ENCODE results near the gene RORC. TPM values are rescaled to one million over a fixed set of nuclear protein-coding genes. Genes with fewer than 3 reads are reported as not detected.

Gene RORC
- total and polyA plus RNA-seq, 7 donors: 0.27 to 18.0 (median 3.9) TPM; not detected in 1

DNA sequence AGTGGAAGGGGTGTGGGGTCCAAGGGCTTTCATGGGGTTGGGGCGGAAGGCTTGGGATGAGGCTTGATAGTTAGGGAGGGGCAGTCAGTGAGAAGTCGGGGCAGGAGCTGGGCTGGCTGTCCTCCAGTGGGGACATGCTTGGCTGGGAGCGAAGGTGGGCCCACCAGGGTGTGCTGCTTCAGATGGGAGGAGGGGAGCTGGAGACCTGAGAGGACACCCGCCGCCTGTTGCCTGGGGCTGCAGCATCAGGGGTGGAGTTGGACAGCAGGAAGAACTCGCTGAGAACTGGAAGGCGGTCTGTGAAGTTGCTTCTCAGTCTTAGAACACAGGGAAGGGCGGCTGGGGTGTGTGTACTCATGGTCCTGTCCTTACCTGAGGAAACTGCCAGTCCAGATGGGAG, 20.3 kb upstream of the RORC start:
- TF ChIP-seq, protein P1, sequence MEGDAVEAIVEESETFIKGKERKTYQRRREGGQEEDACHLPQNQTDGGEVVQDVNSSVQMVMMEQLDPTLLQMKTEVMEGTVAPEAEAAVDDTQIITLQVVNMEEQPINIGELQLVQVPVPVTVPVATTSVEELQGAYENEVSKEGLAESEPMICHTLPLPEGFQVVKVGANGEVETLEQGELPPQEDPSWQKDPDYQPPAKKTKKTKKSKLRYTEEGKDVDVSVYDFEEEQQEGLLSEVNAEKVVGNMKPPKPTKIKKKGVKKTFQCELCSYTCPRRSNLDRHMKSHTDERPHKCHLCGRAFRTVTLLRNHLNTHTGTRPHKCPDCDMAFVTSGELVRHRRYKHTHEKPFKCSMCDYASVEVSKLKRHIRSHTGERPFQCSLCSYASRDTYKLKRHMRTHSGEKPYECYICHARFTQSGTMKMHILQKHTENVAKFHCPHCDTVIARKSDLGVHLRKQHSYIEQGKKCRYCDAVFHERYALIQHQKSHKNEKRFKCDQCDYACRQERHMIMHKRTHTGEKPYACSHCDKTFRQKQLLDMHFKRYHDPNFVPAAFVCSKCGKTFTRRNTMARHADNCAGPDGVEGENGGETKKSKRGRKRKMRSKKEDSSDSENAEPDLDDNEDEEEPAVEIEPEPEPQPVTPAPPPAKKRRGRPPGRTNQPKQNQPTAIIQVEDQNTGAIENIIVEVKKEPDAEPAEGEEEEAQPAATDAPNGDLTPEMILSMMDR (IDR thresholded peaks at IDR 0.05): no peak
- no peak for TF ChIP-seq EP300 (IDR thresholded peaks at IDR 0.05)
- Histone ChIP-seq H3K9me3 (no peaks in the 10 kb centered on the region), H3K27me3 (peaks cover 0 to 24% (median 6%) of the 10 kb centered on the region in 3 donors), H3K36me3 (no peaks in the 10 kb centered on the region), H3K27ac (no peak overlapping the region), H3K4me3 (no peak overlapping the region), H3K4me1 (no peaks in the 10 kb centered on the region)
- intact Hi-C loops (cut with DNase I): no loop called here
- no peak for DNase-seq
- 84 to 85% methylated on average over 8 of the region's 8 CpGs for WGBS, 2 donors

DNA sequence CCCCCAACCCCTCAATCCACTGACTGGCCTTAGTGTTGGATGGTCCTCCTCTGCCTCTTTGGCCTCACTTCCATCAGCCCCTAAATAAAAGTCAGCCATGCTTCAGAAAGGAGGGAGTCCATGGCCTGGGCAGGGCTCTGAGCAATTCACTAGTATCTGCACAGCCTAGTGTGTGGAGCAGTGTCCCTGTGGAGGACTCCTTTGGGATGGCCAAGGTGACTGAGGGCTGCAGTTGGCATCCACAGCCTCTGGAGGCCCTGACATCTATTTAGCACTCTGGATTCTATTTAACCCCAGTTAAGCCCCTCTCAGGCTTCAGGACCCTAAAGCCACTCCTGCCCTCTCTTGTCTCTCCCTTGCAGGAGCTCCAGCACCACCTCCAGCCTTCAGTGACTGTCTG, 18.3 kb upstream of the RORC start:
- Histone ChIP-seq H3K9me3 (no peaks in the 10 kb centered on the region), H3K27me3 (peaks cover 0 to 40% (median 6%) of the 10 kb centered on the region in 3 donors), H3K27ac (no peak overlapping the region), H3K4me3 (no peak overlapping the region), H3K4me1 (no peaks in the 10 kb centered on the region), H3K36me3 (no peaks in the 10 kb centered on the region)
- no peak for TF ChIP-seq POLR2AphosphoS5 (IDR thresholded peaks at IDR 0.05)
- TF ChIP-seq, protein P1 (IDR thresholded peaks at IDR 0.05): no peak
- no peak for TF ChIP-seq POLR2A (IDR thresholded peaks at IDR 0.05)
- TF ChIP-seq EP300 (IDR thresholded peaks at IDR 0.05): no peak
- DNase-seq: peak; percentile 25
- intact Hi-C loops (cut with DNase I): no loop called here

DNA sequence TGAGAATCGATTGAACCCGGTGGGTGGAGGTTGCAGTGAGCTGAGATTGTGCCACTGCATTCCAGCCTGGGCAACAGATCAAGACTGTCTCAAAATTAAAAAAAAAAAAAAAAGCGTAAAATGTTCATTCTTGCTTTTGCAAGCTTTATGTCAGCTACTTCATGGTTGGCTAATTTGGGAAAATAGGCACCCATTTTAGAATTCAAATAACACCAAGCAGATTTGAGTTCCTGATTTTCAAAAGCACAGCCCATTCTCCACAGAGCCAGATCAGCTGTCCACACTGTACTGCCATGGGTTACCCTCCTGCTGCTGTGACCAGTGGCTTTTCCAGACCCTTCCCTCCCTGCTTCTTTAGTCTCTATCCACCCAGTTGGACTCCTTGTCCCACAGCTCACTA, 17.5 kb upstream of the RORC start:
- DNase-seq: peak; percentile 26
- H3K27ac ChIP-seq: no peak overlapping the region
- intact Hi-C loops (cut with DNase I): no loop called here
- H3K9me3 ChIP-seq: no peaks in the 10 kb centered on the region
- TF ChIP-seq POLR2A (IDR thresholded peaks at IDR 0.05): no peak
- H3K4me3 ChIP-seq: no peak overlapping the region
- WGBS, 2 donors: 88 to 90% methylated on average over 3 of the region's 3 CpGs
- no peaks in the 10 kb centered on the region for H3K36me3 ChIP-seq
- H3K4me1 ChIP-seq: no peaks in the 10 kb centered on the region
- H3K27me3 ChIP-seq: peaks cover 0 to 40% (median 6%) of the 10 kb centered on the region in 3 donors

DNA sequence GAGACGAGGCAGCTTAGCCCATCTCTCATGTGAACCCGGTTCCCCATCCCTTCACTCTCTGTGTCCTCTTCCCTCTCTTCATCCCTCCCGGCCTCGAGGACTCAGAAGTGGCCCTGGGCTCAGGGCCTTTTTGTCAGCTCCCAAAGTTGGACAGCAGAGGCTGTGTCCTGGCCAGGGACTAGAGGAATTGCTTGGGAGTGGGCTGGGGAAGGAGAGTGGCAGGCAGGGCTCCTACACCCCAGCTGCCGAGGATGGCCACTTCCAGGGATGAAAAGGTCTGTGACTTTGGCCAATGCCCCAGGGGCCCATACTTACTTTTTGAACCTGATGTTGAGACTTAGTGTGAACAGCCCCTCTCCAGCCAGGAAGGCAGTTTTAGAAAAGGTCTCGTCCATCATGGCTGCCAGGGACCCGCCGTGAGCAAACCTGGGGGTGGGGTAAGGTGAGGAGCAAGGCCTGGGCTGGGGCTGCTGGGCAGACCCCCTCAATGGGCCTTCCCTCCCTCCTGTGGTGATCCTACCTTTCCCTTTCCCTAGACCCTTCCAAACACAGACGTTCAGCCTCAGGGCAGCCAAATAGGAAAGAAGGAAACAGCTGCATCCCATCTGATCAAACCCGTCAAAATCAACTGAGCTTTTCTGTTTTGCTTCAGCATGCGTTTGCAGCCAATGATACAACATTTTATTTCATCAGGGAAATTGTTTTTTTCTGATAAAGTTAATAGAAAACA, 16.4 kb upstream of the RORC start:
- 65 to 82% methylated on average over 11 of the region's 11 CpGs for WGBS, 2 donors
- DNase-seq: peak; percentile 46
- no peaks in the 10 kb centered on the region for H3K4me1 ChIP-seq
- intact Hi-C loops (cut with DNase I): no loop called here
- no peak overlapping the region for H3K4me3 ChIP-seq
- TF ChIP-seq POLR2AphosphoS5 (IDR thresholded peaks at IDR 0.05): no peak
- no peak for TF ChIP-seq EP300 (IDR thresholded peaks at IDR 0.05)
- TF ChIP-seq, protein P1 (IDR thresholded peaks at IDR 0.05): no peak
- TF ChIP-seq POLR2A (IDR thresholded peaks at IDR 0.05): no peak
- peaks cover 0 to 40% (median 6%) of the 10 kb centered on the region in 3 donors for H3K27me3 ChIP-seq
- H3K9me3 ChIP-seq: no peaks in the 10 kb centered on the region
- H3K36me3 ChIP-seq: no peaks in the 10 kb centered on the region
- no peak overlapping the region for H3K27ac ChIP-seq

DNA sequence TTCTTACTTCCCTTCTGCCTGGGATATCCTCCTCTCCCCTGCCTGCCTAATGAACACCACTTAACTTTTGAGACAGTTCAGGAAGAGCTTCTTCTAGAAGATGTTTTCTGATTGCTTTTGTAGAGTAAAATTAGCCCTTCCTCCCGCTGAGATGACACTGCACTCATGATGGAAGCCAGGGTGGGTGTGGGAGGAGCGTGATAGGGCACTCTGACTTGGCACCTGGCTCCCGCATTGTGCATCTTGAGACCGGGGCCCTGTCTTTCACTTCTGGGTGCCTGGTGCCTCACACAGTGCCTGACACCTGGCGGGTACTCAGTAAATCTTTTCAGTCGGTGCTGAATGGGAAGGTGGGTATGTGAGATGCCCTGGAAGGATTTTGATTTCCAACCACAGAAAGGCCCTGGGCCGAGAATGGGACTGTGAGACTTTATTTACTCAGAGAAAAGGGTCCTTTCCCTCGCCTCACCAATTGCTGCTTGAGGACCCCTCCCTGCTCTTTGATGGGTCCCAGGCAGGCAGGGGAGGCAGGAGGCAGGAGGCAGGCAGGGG, 15.2 kb upstream of the RORC start:
- Histone ChIP-seq H3K36me3 (no peaks in the 10 kb centered on the region), H3K4me3 (no peak overlapping the region), H3K27me3 (peaks cover 0 to 43% (median 6%) of the 10 kb centered on the region in 3 donors), H3K9me3 (no peaks in the 10 kb centered on the region), H3K27ac (no peak overlapping the region), H3K4me1 (no peaks in the 10 kb centered on the region)
- TF ChIP-seq POLR2AphosphoS5 (IDR thresholded peaks at IDR 0.05) (no peak), EP300 (IDR thresholded peaks at IDR 0.05) (no peak), POLR2A (IDR thresholded peaks at IDR 0.05) (no peak)
- TF ChIP-seq, protein P1 (IDR thresholded peaks at IDR 0.05): no peak
- WGBS, 2 donors: 88 to 90% methylated on average over 8 of the region's 8 CpGs
- DNase-seq: peak; percentile 30
- intact Hi-C loops (cut with DNase I): no loop called here

Measured in sigmoid colon (tissue), 7 donors.